ENCODE data around the gene DCTN2. TPM values are rescaled to one million over a fixed set of nuclear protein-coding genes. Genes with fewer than 3 reads are reported as not detected.

DCTN2 gene
- total and polyA plus RNA-seq, 2 donors (not counting 1 experiment from before 2014, with no cell fraction given), result 59.4 to 94.3 TPM

DNA sequence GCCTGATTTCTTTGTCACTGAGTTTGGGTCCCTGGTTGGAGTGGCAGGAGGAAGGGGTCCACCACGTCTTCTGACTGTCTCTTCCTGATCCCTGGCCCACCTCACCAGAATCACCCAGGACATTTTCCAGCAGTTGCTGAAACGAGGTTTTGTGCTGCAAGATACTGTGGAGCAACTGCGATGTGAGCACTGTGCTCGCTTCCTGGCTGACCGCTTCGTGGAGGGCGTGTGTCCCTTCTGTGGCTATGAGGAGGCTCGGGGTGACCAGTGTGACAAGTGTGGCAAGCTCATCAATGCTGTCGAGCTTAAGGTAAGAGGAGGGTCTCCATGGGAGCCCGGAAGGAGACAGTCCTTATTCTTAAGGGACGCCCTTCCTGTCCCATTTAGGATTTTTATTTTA is 46.8 kb downstream of the DCTN2 start:
- POLR2A ChIA-PET, result interaction anchor here (0.8 kb wide), 1 partner anchor 16 kb away, joined by 3 read pairs; no protein-coding TSS in a partner anchor
- H3K27ac ChIP-seq (ENCODE audit: low read length in 2 of 2), result no peak overlapping the region
- no peak for DNase-seq
- H3K36me3 ChIP-seq (replicated peaks in 1 of 2; ENCODE audit: control extremely low read depth in 1 of 2, control insufficient read depth in 1 of 2, extremely low read depth in 1 of 2, insufficient read depth in 2 of 2, low read length in 1 of 2), result peaks cover 7 to 71% of the 10 kb centered on the region in 2 experiments
- H3K4me2 ChIP-seq (replicated peaks; ENCODE audit: low read depth, low read length, poor library complexity, severe bottlenecking), result no peak overlapping the region
- H3K79me2 ChIP-seq (ENCODE audit: control insufficient read depth, insufficient read depth, low read length), result peaks cover 32% of the 10 kb centered on the region
- H3K27me3 ChIP-seq (replicated peaks in 1 of 4; ENCODE audit: control extremely low read depth in 1 of 4, control insufficient read depth in 3 of 4, insufficient read depth in 4 of 4, low read length in 3 of 4), result no peaks in the 10 kb centered on the region
- no peaks in the 10 kb centered on the region for H3K9me3 ChIP-seq (ENCODE audit: control extremely low read depth in 1 of 3, control insufficient read depth in 2 of 3, insufficient read depth in 1 of 3, low read length in 2 of 3)
- CTCF ChIA-PET, result no interaction called here
- no peak overlapping the region for H3K27ac Mint-ChIP-seq
- H3K27me3 Mint-ChIP-seq, result no peaks in the 10 kb centered on the region
- H3K4me1 Mint-ChIP-seq, result peaks cover 4% of the 10 kb centered on the region
- no peaks in the 10 kb centered on the region for H3K4me1 ChIP-seq (ENCODE audit: control insufficient read depth in 2 of 2, insufficient read depth in 2 of 2, low read length in 2 of 2)
- intact Hi-C loops (cut with micrococcal nuclease), result no loop called here
- no peak overlapping the region for H3K9ac ChIP-seq (ENCODE audit: low read length)
- ATAC-seq (ENCODE audit: low read depth), result no peak
- H3K4me3 Mint-ChIP-seq, result no peak overlapping the region
- no peaks in the 10 kb centered on the region for H4K20me1 ChIP-seq (ENCODE audit: control insufficient read depth, insufficient read depth, low read length, poor library complexity, severe bottlenecking)
- TF ChIP-seq EZH2 (IDR thresholded peaks at IDR 0.05; ENCODE audit: borderline replicate concordance, insufficient read depth, low read depth, low read length, poor library complexity, severe bottlenecking), result no peak
- TF ChIP-seq, protein P1, sequence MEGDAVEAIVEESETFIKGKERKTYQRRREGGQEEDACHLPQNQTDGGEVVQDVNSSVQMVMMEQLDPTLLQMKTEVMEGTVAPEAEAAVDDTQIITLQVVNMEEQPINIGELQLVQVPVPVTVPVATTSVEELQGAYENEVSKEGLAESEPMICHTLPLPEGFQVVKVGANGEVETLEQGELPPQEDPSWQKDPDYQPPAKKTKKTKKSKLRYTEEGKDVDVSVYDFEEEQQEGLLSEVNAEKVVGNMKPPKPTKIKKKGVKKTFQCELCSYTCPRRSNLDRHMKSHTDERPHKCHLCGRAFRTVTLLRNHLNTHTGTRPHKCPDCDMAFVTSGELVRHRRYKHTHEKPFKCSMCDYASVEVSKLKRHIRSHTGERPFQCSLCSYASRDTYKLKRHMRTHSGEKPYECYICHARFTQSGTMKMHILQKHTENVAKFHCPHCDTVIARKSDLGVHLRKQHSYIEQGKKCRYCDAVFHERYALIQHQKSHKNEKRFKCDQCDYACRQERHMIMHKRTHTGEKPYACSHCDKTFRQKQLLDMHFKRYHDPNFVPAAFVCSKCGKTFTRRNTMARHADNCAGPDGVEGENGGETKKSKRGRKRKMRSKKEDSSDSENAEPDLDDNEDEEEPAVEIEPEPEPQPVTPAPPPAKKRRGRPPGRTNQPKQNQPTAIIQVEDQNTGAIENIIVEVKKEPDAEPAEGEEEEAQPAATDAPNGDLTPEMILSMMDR (IDR thresholded peaks at IDR 0.05), result no peak
- H3K9me3 Mint-ChIP-seq (ENCODE audit: insufficient read depth), result no peaks in the 10 kb centered on the region
- H3K4me3 ChIP-seq (ENCODE audit: control extremely low read depth in 1 of 5, extremely low read depth in 1 of 5, insufficient read depth in 1 of 5, low read depth in 2 of 5, low read length in 4 of 5), result no peak overlapping the region
- 98% methylated on average over 10 of the region's 11 CpGs for WGBS (ENCODE audit: insufficient coverage)
- no peak overlapping the region for H2AFZ ChIP-seq (ENCODE audit: insufficient read depth, low read depth, low read length, poor library complexity, severe bottlenecking)

- POLR2A ChIA-PET, result no interaction called here
- intact Hi-C loops (cut with micrococcal nuclease), result no loop called here
- Histone ChIP-seq H3K4me2 (replicated peaks; ENCODE audit: low read depth, low read length, poor library complexity, severe bottlenecking) (no peak overlapping the region), H3K4me1 (ENCODE audit: control insufficient read depth in 2 of 2, insufficient read depth in 2 of 2, low read length in 2 of 2) (no peaks in the 10 kb centered on the region), H3K27ac (ENCODE audit: low read length in 2 of 2) (no peak overlapping the region), H3K9ac (ENCODE audit: low read length) (no peak overlapping the region), H2AFZ (ENCODE audit: insufficient read depth, low read depth, low read length, poor library complexity, severe bottlenecking) (no peak overlapping the region), H3K36me3 (replicated peaks in 1 of 2; ENCODE audit: control extremely low read depth in 1 of 2, control insufficient read depth in 1 of 2, extremely low read depth in 1 of 2, insufficient read depth in 2 of 2, low read length in 1 of 2) (peaks cover 3 to 58% of the 10 kb centered on the region in 2 experiments), H3K79me2 (ENCODE audit: control insufficient read depth, insufficient read depth, low read length) (peaks cover 28% of the 10 kb centered on the region), H3K9me3 (ENCODE audit: control extremely low read depth in 1 of 3, control insufficient read depth in 2 of 3, insufficient read depth in 1 of 3, low read length in 2 of 3) (no peaks in the 10 kb centered on the region), H4K20me1 (ENCODE audit: control insufficient read depth, insufficient read depth, low read length, poor library complexity, severe bottlenecking) (no peaks in the 10 kb centered on the region), H3K4me3 (ENCODE audit: control extremely low read depth in 1 of 5, extremely low read depth in 1 of 5, insufficient read depth in 1 of 5, low read depth in 2 of 5, low read length in 4 of 5) (no peak overlapping the region), H3K27me3 (replicated peaks in 1 of 4; ENCODE audit: control extremely low read depth in 1 of 4, control insufficient read depth in 3 of 4, insufficient read depth in 4 of 4, low read length in 3 of 4) (no peaks in the 10 kb centered on the region)
- H3K9me3 Mint-ChIP-seq (ENCODE audit: insufficient read depth), result no peaks in the 10 kb centered on the region
- ATAC-seq (ENCODE audit: low read depth) (no peak), DNase-seq (no peak)
- H3K4me3 Mint-ChIP-seq, result no peak overlapping the region
- TF ChIP-seq, protein P1 (IDR thresholded peaks at IDR 0.05), result no peak
- TF ChIP-seq EZH2 (IDR thresholded peaks at IDR 0.05; ENCODE audit: borderline replicate concordance, insufficient read depth, low read depth, low read length, poor library complexity, severe bottlenecking), result no peak
- H3K27ac Mint-ChIP-seq, result no peak overlapping the region
- peaks cover 4% of the 10 kb centered on the region for H3K4me1 Mint-ChIP-seq
- H3K27me3 Mint-ChIP-seq, result no peaks in the 10 kb centered on the region
- CTCF ChIA-PET, result no interaction called here
- 100% methylated on average over 3 of the region's 4 CpGs for WGBS (ENCODE audit: insufficient coverage)
These were observed 48.4 kb downstream of the DCTN2 start for GRCh38 chr12:57498571-57498970.
